ENCODE measurements around the gene CASP4.
"Not testable (repeated sequence)": the region's sequence is repeated elsewhere in the genome, so short reads cannot be mapped to it uniquely, and the experiment has no call there.

Gene CASP4

DNA sequence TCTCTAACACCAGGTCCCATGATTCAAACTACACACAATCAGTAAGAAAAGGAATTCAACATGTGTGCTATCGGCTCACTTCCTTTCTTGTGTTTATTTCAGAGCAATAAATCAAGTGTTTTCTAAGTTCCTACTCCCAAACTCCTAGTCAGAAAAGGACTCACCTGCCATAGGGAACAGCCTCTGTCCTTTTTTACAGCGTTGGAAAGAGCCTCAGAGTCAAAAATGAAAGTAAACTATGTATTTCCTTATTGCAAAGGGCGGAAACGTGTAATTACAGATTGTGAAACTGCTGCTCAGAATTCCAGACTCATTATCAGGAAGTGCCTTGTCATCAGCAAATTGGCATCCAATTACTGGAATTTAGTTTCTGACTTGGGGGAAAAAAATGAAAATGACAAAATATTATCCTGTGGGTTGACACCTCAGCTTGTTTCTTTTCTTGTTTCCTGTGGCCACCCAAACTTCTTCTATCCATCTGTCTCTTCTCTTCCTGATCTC is at the start of gene CASP4:
CASP4 (minus strand) TSS at position 220 of the 501 bp plus-strand sequence; CDS start at position 171, 49 bp downstream.
- no peak for DNase-seq (ENCODE audit: extremely low spot score, insufficient read length, low read depth)

GRCh38 chr11:105007463-105007862 is 39.1 kb upstream of the CASP4 start:
- DNase-seq (ENCODE audit: extremely low spot score, insufficient read length, low read depth) (no peak), FAIRE-seq (no peak)

More for the DNA sequence above, at the start of gene CASP4:
- peak; percentile 73 for FAIRE-seq

DNA sequence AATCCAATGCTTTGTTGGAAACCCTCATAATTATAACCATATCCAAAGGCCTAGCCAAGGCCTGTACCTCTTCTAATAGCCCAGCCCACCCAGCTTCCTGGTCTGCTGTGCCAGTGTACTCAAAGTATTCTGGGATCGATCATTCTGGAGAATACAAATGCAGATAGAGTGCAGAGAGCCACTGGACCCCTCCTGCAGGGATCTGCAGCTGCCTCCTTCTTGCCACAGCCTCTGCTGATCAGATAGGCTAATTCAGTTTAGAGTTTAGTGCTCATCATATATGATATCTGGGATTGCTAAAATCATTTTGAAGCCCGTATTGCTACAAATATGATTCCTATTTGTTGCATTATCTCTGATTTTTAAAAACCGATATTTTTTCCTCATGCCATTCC is 37.1 kb upstream of the CASP4 start:
- DNase-seq (ENCODE audit: extremely low spot score, insufficient read length, low read depth): no peak
- no peak for FAIRE-seq

DNA sequence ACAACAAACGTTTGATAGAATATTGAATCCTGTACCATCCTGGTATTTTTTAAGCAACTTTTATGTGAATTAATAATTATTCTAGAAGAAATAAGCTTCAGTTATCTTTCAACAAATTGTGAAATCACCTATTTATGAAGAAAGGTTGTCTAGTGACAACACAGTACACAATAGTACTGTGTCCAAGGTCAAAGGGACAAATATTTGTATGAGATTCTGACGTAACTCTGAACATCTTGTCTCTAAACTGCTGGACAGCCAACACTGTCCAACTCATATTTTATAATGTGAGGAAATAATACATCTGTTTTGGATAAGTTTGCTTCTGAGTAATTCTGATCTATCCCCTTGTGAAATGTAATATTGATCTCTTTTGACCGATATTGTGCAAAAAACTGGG is 35.6 kb upstream of the CASP4 start:
- FAIRE-seq (no peak), DNase-seq (ENCODE audit: extremely low spot score, insufficient read length, low read depth) (no peak)

DNA sequence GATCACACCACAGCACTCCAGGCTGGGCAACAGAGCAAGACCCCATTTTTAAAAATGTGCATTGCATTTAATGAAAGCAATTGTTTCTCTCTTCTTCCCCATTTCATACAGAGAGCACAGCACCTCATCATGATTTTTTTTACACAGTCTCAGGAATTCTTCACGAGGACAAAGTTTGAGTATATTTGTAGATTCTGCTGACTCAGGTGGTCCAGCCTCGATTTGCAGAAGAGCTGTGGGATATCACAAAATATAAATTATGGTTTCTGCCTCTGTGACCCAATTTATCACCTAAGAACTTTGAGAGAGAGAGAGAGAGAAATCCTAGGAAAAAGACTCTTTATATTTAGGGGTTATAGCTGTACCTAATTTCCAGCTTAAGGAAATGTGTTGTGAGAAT is 34.8 kb upstream of the CASP4 start:
- FAIRE-seq: no peak

GRCh38 chr11:105000797-105001196 is 32.4 kb upstream of the CASP4 start:
- FAIRE-seq (peak; percentile 70), DNase-seq (ENCODE audit: extremely low spot score, insufficient read length, low read depth) (no peak)

More for the DNA sequence above, 34.8 kb upstream of the CASP4 start:
- no peak for DNase-seq (ENCODE audit: extremely low spot score, insufficient read length, low read depth)

GRCh38 chr11:105000167-105000566 is 31.8 kb upstream of the CASP4 start:
- FAIRE-seq (no peak), DNase-seq (ENCODE audit: extremely low spot score, insufficient read length, low read depth) (no peak)

- no peak for FAIRE-seq
Observed at GRCh38 chr11:104999721-105000120, 31.3 kb upstream of the CASP4 start.

GRCh38 chr11:104997288-104997687 is 28.9 kb upstream of the CASP4 start:
- FAIRE-seq: no peak
- DNase-seq (ENCODE audit: extremely low spot score, insufficient read length, low read depth): no peak

More at GRCh38 chr11:104999721-105000120, 31.3 kb upstream of the CASP4 start:
- DNase-seq (ENCODE audit: extremely low spot score, insufficient read length, low read depth): no peak

DNA sequence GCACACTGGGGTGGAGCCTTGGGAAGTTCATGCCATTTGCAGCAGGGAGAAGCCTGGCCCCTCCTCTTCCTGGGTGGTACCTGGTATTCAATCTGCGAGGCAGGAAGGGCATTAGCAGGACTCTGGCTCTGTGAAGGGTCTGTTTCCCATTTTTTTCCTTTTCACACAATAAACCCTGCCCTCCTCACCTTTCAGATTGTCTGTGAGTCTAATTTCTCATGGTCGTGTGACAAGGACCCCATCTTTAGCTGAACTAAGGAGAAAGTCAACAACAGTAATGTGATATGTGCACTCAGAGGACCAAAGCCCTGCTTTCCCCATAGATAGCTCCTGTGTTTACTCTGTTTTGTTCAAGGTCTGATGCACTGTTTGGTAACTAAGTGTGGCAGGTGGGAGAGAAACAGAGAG is 26.6 kb upstream of the CASP4 start:
- FAIRE-seq: no peak
- no peak for DNase-seq (ENCODE audit: extremely low spot score, insufficient read length, low read depth)

GRCh38 chr11:104992781-104993180 is 24.4 kb upstream of the CASP4 start:
- DNase-seq (ENCODE audit: extremely low spot score, insufficient read length, low read depth) (no peak), FAIRE-seq (no peak)

DNA sequence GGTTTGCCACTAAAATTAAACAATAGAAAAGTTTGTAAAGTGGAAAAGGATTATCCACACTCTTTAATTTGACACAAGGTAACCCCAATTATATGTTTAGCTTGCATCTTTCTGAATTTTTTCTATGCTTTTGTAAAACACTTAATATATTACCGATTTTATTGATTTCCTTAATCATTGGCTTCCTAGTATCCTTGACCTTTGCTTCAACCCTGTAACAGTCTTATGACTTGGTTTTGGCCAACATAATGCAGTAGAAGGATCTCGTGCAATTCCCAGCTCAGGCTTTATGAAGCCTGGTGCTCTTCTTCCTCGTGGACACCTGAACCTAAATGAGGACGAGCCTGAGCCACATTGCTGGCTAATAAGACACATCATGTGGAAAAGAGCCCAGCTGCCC is 23.6 kb upstream of the CASP4 start:
- no peak for FAIRE-seq
- no peak for DNase-seq (ENCODE audit: extremely low spot score, insufficient read length, low read depth)

- no peak for DNase-seq (ENCODE audit: extremely low spot score, insufficient read length, low read depth)
- FAIRE-seq: no peak
Observed at GRCh38 chr11:104984808-104985207, 16.4 kb upstream of the CASP4 start.

DNA sequence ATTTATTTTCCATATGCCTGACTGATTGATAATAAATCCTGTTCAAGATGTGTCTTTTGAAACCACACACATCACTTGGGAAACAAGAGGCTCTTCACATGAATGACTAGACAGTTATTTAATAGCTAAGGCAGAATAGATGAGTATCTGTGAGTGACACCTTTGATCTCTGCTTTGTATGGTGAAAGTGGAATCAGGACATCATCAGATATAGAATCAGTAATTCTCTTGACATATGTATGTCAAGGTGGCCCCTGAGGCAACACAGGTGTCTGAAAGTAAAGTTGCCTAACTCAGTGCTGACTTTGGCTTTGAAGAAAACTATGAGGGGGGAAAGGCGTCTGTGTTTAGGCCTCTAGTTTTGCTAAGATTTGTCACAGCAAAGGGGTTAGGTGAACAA is 11.5 kb upstream of the CASP4 start:
- no peak for FAIRE-seq
- no peak for DNase-seq (ENCODE audit: extremely low spot score, insufficient read length, low read depth)

GRCh38 chr11:104973616-104974015 is 5.2 kb upstream of the CASP4 start:
- no peak for FAIRE-seq

GRCh38 chr11:104972924-104973323 is 4.5 kb upstream of the CASP4 start:
- not testable (repeated sequence) for FAIRE-seq; DNase-seq (ENCODE audit: extremely low spot score, insufficient read length, low read depth)

More at GRCh38 chr11:104973616-104974015, 5.2 kb upstream of the CASP4 start:
- DNase-seq (ENCODE audit: extremely low spot score, insufficient read length, low read depth): no peak

DNA sequence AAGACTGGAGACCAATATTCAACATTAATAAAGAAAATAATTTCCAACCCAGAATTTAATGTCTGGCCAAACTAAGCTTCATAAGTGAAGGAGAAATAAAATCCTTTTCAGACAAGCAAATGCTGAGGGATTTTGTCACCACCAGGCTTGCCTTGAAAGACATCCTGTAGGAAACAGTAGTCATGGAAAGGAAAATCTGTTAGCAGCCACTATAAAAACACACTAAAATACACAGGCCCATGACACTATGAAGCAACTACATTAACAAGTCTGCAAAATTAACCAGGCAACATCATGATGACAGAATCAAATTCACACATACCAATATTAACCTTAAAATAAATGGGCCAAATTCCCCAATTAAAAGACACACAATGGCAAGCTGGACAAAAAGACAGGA is 2.4 kb upstream of the CASP4 start:
- FAIRE-seq (no peak), DNase-seq (ENCODE audit: extremely low spot score, insufficient read length, low read depth) (no peak)

DNA sequence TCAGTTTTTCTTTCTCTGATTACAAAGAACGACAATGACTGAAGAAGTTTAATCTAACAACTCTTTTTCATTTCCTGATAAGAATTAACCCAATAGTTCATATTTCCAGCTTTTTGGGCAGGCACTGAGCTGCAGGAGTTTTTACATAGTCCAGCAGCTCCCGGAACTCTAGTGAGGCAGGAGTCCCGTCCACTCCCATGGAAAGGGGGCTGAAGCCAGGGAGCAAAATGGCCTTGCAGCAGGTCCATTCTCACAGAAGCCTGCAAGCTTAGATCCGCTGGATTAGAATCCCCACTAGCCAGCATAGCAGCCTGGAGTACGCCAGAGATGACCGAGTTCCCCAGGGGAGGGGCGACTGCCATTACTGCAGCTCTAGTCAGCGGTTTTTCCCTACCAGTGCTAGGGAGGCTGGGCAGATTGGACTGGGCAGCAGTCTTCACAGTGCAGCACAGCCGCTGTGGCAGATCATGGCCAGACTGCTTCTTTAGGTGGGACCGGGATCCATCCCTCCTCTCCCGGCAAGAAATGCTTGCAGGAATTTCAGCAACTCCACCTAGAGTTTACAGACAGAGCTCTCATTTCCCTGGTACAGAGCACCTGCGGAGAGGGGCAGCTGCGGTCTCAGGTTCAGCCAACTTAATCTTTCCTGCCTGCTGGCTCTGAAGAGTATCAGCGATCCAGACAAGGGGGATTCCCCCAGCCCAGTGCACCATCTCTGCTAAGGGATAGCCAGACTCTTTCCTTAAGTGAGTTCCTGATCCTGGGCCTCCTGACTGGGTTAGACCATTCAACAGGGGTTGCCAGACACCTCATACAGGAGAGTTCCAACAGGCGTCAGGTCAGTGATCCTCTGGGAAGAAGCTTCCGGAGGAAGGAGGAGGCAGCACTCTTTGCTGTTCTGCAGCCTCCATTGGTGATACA is 742 bp upstream of the CASP4 start:
- DNase-seq (ENCODE audit: extremely low spot score, insufficient read length, low read depth): no peak
- FAIRE-seq: no peak

- DNase-seq (ENCODE audit: extremely low spot score, insufficient read length, low read depth): no peak
- no peak for FAIRE-seq
Observed at GRCh38 chr11:104967534-104968354, 630 bp downstream of the CASP4 start.

DNA sequence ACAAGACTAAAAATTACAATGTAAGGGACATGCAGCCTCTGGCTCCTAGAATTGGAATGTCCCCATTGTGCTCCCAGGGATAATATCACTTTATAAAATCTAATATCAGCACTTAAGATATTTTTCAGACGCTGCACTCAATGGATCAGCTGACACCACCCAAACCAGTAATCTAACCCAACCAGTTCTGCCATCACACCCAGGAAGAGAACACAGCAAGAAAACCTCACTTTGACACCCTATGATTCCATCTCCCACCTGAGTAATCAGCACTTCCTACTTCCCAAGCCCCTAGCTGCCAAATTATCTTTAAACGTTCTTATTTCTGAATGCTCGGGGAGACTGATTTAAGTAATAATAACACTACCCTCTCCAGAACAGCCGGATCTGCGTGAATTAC is 2.6 kb downstream of the CASP4 start:
- DNase-seq (ENCODE audit: extremely low spot score, insufficient read length, low read depth) (no peak), FAIRE-seq (no peak)

- no peak for FAIRE-seq
Observed at GRCh38 chr11:104964247-104964646, 4.1 kb downstream of the CASP4 start.

More at GRCh38 chr11:104964247-104964646, 4.1 kb downstream of the CASP4 start:
- DNase-seq (ENCODE audit: extremely low spot score, insufficient read length, low read depth): no peak
